A549 (cell line): ENCODE data around the gene NLRP11.
"Not testable (repeated sequence)": the region's sequence is repeated elsewhere in the genome, so short reads cannot be mapped to it uniquely, and the experiment has no call there.

Source experiments
- CBX2 ChIP-seq: fragments of 200-600 bp; sonication (generic); IDR thresholded peaks from 2 replicates; pipeline ENCODE4 v1.6.1; 2016; ENCODE audit warnings: low read depth, mild to moderate bottlenecking, borderline replicate concordance
- JUN ChIP-seq, 2 experiments: fragments of >200 bp; sonication (Bioruptor Twin); formaldehyde crosslinking; IDR thresholded peaks; 2 replicates in 1 of 2; 3 replicates in 1 of 2; pipeline ENCODE4 v1.6.1; 2016 to 2017
- MAZ ChIP-seq: fragments of 150-350 bp; IDR thresholded peaks from 2 replicates; pipeline ENCODE4 v1.6.1; 2014; ENCODE audit warnings: antibody characterized with exemption, low read depth, low read length, borderline replicate concordance
- MYC ChIP-seq: IDR thresholded peaks from 2 replicates; pipeline ENCODE4 v1.6.1; 2012; ENCODE audit warnings: mild to moderate bottlenecking, inconsistent platforms, low read length, improper control_type of control experiment, borderline replicate concordance
- PHF8 ChIP-seq: fragments of 200-600 bp; sonication (generic); IDR thresholded peaks from 2 replicates; pipeline ENCODE4 v1.6.1; 2016; ENCODE audit warnings: low read depth, mild to moderate bottlenecking, antibody characterized with exemption, moderate library complexity, borderline replicate concordance
- POLR2A ChIP-seq: IDR thresholded peaks from 2 replicates; pipeline ENCODE4 v1.6.1; 2012; ENCODE audit warnings: mild to moderate bottlenecking, low read length
- RAD21 ChIP-seq, 2 experiments: fragments of >200 bp in 1 of 2; sonication (Bioruptor Twin) in 1 of 2; formaldehyde crosslinking in 1 of 2; IDR thresholded peaks in 1 of 2; conservative IDR thresholded peaks in 1 of 2; 2 replicates in 1 of 2; 3 replicates in 1 of 2; pipeline ENCODE4 v1.6.1; 2012 to 2018; ENCODE audit warnings: inconsistent platforms in 1 of 2
- RCOR1 ChIP-seq: fragments of 150-350 bp; IDR thresholded peaks from 2 replicates; pipeline ENCODE4 v1.6.1; 2014; ENCODE audit warnings: antibody characterized with exemption, low read length, low read depth
- RFX5 ChIP-seq: fragments of 450-650 bp; IDR thresholded peaks from 2 replicates; pipeline ENCODE4 v1.7.1; 2014; ENCODE audit warnings: antibody characterized with exemption, mild to moderate bottlenecking, moderate library complexity
- ZSCAN20 ChIP-seq: fragments of 250-450 bp; sonication (Bioruptor Pico); IDR thresholded peaks from 2 replicates; pipeline ENCODE4 v1.8.0; 2022; ENCODE audit warnings: mild to moderate bottlenecking, moderate library complexity
- TF ChIP-seq, protein P1 (sequence below): fragments of >200 bp; sonication (Bioruptor Twin); formaldehyde crosslinking; IDR thresholded peaks from 3 replicates; pipeline ENCODE4 v1.5.1; 2016
- TF ChIP-seq, protein P2 (sequence below): fragments of 200-600 bp; sonication (generic); IDR thresholded peaks from 2 replicates; pipeline ENCODE4 v1.6.1; 2016; ENCODE audit warnings: antibody characterized with exemption, mild to moderate bottlenecking, moderate library complexity
- TF ChIP-seq, protein P3 (sequence below): fragments of 450-650 bp; IDR thresholded peaks from 2 replicates; pipeline ENCODE4 v1.6.1; 2014; ENCODE audit warnings: antibody characterized with exemption
- TF ChIP-seq, protein P4 (sequence below): fragments of 250-450 bp; sonication (Bioruptor Pico); IDR thresholded peaks from 2 replicates; pipeline ENCODE4 v1.5.0; 2021; ENCODE audit warnings: mild to moderate bottlenecking, moderate library complexity, borderline replicate concordance

DNA sequence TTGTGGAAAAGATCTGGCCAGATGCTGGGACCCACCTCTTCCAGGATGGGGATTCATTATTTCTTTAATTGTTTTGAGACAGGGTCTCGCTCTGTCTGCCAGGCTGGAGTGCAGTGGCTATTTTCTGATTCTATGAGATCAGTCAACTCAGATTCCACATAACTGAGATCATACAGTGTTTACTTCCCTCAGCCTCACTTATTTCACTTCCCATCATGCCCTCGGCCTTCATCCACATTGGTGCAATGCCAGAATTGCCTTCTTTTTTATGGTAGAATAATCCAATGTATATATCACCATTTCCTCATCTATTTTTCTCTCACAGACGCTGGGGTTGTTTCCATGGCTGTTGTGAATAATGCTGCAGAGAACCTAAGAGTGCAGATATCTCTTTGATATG, 62.2 kb downstream of the NLRP11 start:
- TF ChIP-seq JUN (IDR thresholded peaks at IDR 0.05); ZSCAN20 (CRISPR knock-in tag); POLR2A; MYC; RFX5; PHF8; RAD21 (conservative IDR thresholded peaks at IDR 0.05 in 1 of 2, IDR thresholded peaks at IDR 0.05 in 1 of 2); CBX2; RCOR1; MAZ: not testable (repeated sequence)
- TF ChIP-seq, protein P1, sequence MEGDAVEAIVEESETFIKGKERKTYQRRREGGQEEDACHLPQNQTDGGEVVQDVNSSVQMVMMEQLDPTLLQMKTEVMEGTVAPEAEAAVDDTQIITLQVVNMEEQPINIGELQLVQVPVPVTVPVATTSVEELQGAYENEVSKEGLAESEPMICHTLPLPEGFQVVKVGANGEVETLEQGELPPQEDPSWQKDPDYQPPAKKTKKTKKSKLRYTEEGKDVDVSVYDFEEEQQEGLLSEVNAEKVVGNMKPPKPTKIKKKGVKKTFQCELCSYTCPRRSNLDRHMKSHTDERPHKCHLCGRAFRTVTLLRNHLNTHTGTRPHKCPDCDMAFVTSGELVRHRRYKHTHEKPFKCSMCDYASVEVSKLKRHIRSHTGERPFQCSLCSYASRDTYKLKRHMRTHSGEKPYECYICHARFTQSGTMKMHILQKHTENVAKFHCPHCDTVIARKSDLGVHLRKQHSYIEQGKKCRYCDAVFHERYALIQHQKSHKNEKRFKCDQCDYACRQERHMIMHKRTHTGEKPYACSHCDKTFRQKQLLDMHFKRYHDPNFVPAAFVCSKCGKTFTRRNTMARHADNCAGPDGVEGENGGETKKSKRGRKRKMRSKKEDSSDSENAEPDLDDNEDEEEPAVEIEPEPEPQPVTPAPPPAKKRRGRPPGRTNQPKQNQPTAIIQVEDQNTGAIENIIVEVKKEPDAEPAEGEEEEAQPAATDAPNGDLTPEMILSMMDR, result not testable (repeated sequence)
- TF ChIP-seq, protein P2, sequence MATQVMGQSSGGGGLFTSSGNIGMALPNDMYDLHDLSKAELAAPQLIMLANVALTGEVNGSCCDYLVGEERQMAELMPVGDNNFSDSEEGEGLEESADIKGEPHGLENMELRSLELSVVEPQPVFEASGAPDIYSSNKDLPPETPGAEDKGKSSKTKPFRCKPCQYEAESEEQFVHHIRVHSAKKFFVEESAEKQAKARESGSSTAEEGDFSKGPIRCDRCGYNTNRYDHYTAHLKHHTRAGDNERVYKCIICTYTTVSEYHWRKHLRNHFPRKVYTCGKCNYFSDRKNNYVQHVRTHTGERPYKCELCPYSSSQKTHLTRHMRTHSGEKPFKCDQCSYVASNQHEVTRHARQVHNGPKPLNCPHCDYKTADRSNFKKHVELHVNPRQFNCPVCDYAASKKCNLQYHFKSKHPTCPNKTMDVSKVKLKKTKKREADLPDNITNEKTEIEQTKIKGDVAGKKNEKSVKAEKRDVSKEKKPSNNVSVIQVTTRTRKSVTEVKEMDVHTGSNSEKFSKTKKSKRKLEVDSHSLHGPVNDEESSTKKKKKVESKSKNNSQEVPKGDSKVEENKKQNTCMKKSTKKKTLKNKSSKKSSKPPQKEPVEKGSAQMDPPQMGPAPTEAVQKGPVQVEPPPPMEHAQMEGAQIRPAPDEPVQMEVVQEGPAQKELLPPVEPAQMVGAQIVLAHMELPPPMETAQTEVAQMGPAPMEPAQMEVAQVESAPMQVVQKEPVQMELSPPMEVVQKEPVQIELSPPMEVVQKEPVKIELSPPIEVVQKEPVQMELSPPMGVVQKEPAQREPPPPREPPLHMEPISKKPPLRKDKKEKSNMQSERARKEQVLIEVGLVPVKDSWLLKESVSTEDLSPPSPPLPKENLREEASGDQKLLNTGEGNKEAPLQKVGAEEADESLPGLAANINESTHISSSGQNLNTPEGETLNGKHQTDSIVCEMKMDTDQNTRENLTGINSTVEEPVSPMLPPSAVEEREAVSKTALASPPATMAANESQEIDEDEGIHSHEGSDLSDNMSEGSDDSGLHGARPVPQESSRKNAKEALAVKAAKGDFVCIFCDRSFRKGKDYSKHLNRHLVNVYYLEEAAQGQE, result not testable (repeated sequence)
- TF ChIP-seq, protein P3, sequence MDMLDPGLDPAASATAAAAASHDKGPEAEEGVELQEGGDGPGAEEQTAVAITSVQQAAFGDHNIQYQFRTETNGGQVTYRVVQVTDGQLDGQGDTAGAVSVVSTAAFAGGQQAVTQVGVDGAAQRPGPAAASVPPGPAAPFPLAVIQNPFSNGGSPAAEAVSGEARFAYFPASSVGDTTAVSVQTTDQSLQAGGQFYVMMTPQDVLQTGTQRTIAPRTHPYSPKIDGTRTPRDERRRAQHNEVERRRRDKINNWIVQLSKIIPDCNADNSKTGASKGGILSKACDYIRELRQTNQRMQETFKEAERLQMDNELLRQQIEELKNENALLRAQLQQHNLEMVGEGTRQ, result not testable (repeated sequence)
- TF ChIP-seq, protein P4, sequence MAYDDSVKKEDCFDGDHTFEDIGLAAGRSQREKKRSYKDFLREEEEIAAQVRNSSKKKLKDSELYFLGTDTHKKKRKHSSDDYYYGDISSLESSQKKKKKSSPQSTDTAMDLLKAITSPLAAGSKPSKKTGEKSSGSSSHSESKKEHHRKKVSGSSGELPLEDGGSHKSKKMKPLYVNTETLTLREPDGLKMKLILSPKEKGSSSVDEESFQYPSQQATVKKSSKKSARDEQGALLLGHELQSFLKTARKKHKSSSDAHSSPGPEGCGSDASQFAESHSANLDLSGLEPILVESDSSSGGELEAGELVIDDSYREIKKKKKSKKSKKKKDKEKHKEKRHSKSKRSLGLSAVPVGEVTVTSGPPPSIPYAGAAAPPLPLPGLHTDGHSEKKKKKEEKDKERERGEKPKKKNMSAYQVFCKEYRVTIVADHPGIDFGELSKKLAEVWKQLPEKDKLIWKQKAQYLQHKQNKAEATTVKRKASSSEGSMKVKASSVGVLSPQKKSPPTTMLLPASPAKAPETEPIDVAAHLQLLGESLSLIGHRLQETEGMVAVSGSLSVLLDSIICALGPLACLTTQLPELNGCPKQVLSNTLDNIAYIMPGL (CRISPR knock-in tag), result not testable (repeated sequence)
